Dedifferentiated amniotic fluid mesenchymal stem cell (primary cell): ENCODE data around the gene RIF1.

ENCODE experiments used
- DNase-seq: peaks from one replicate; pipeline ENCODE4 v3.0.0-alpha.2; 2016; ENCODE audit errors: extremely low spot score

Gene RIF1

GRCh38 chr2:151518802-151519201 is 109.1 kb downstream of the RIF1 start:
- DNase-seq, result no peak

DNA sequence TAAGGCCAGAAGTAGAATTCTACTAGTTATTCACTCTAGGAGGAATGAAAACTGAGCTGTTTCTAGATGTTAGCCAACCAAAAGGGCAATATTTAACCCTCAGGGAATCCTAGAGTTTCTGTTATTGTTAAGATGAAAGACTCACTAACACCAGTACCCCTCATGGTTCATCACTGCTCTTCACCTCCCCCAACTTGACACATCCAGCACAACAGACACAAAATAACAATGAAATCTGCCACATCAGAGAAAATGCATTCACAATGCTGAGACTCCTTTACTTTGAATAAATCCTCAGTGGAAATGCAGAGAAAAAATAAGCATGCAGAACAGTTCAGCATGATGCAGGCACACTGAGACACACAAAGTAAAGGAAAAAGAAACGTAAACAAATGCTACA is 111.3 kb downstream of the RIF1 start:
- DNase-seq, result no peak

GRCh38 chr2:151522556-151522955 is 112.9 kb downstream of the RIF1 start:
- no peak for DNase-seq

DNA sequence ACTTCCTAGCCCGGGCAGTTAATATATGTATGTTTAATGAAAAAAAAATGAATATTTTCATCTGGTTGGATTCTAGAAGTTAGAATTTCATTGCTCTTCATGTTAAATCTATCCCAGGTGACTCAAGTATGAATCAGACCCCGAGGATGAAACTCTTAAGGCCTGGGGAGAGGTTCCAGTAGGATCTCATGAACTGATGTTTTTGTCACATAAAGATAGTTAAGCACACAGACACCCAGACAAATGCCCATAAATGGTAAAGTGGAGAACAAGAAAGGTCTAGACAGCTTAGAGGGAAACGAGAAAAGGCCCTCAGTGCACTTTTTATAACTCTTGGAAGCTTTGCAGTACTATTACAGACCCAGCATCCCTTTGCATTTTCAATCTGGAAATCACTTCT is 114.1 kb downstream of the RIF1 start:
- DNase-seq, result no peak

DNA sequence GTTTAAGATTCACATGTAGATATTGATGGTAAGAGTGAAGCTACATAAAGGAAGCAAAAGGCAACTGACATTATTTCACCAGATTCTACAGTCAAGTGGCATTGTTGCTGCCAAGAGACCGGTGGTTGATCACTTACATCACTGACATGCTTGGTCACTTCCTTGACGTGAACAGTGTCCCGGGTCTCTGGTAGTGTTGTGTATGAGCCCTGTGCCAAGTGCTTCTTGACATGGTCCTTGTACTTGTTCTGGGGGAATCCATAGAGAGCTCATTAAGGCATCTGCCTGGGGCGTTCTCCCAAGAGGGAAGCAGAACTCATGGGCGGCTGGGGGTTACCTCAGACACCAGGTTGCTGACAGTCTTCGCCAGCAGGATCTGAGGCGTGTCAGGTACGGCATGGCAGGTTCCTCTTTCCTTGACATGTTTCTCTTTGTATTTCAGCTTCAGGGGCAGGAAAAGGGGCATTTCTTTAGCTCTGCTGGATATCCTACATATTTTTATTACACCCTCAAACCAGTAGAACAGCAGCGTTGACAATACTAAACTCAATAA is 116.2 kb downstream of the RIF1 start:
- DNase-seq, result no peak

DNA sequence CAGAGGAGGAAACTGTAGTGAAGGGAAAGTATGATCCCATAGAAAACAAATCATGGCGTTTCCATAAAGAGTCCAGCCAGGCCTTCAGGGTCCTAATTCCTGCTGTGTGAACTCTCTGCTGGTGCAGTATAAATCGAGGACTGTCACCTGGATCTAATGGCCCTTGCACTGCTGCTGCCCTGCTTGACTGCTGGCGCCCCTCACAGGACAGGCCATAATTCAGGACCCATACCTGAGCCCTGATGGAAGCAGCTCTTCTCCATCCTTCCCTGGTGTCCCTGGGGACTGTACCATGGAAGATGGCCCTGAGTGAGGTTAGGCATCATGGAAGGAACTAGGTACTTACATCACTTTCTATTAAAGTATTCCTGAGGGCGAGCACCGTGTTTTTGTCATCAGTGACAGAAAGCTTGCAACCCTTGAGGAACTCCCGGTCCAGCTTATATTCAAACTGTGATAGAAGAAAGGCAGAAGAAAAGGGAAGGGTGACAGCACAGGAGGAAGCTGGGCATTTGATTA is 116.9 kb downstream of the RIF1 start:
- no peak for DNase-seq
